Suprapubic skin (tissue), 4 donors: ENCODE data around the gene PDE3A. TPM values are rescaled to one million over a fixed set of nuclear protein-coding genes. Genes with fewer than 3 reads are reported as not detected.

Experiments used
- DNase-seq, 2 donors: peaks; one replicate each; pipeline ENCODE4 v3.0.0-alpha.2; 2019; ENCODE audit warnings: low spot score in 2 of 2
- H3K27ac ChIP-seq: fragments of 200-600 bp; sonication (generic); one replicate; pipeline ENCODE4 v1.5.1; 2019
- H3K27me3 ChIP-seq: fragments of 200-600 bp; sonication (generic); one replicate; pipeline ENCODE4 v1.5.1; 2019
- H3K36me3 ChIP-seq: fragments of 200-600 bp; sonication (generic); one replicate; pipeline ENCODE4 v1.5.1; 2019
- H3K4me1 ChIP-seq: fragments of 200-600 bp; sonication (generic); one replicate; pipeline ENCODE4 v1.5.1; 2019
- H3K4me3 ChIP-seq: fragments of 200-600 bp; sonication (generic); one replicate; pipeline ENCODE4 v1.5.1; 2019; ENCODE audit warnings: mild to moderate bottlenecking
- H3K9me3 ChIP-seq: fragments of 200-600 bp; sonication (generic); one replicate; pipeline ENCODE4 v1.5.1; 2019
- EP300 ChIP-seq: sonication (generic); formaldehyde crosslinking; IDR thresholded peaks from one replicate; pipeline ENCODE4 v1.6.1; 2017; ENCODE audit warnings: antibody characterized with exemption
- POLR2A ChIP-seq, 2 donors: fragments of 450-650 bp; IDR thresholded peaks; one replicate each; pipeline ENCODE4 v1.6.1; 2017; ENCODE audit warnings: antibody characterized with exemption in 2 of 2, mild to moderate bottlenecking in 2 of 2, moderate library complexity in 2 of 2
- POLR2AphosphoS5 ChIP-seq, 3 donors: sonication (generic); formaldehyde crosslinking; IDR thresholded peaks; one replicate each; pipeline ENCODE4 v1.6.1; 2017; ENCODE audit warnings: antibody characterized with exemption in 3 of 3
- WGBS: methylation state at CpG from one replicate; pipeline ENCODE4 v1.1.5; 2018; 5-methylcytosine and 5-hydroxymethylcytosine counted together
- total RNA-seq, 4 donors: library from RNA; depleted of rRNA; stranded (reverse); fragments of >200 nt; gene quantifications; one replicate each; pipeline ENCODE4 v1.1.0, GENCODE V29; 2016
- TF ChIP-seq, protein P1 (sequence below), 2 donors: fragments of 200-600 bp in 1 of 2; fragments of 450-650 bp in 1 of 2; sonication (generic) in 1 of 2; IDR thresholded peaks; one replicate each; pipeline ENCODE4 v1.5.1; 2016 to 2019; ENCODE audit warnings: antibody characterized with exemption in 2 of 2, mild to moderate bottlenecking in 1 of 2, moderate library complexity in 1 of 2

The PDE3A gene
- total RNA-seq, 4 donors from 2014 or later: 0.79 to 3.4 (median 1.4) TPM

DNA sequence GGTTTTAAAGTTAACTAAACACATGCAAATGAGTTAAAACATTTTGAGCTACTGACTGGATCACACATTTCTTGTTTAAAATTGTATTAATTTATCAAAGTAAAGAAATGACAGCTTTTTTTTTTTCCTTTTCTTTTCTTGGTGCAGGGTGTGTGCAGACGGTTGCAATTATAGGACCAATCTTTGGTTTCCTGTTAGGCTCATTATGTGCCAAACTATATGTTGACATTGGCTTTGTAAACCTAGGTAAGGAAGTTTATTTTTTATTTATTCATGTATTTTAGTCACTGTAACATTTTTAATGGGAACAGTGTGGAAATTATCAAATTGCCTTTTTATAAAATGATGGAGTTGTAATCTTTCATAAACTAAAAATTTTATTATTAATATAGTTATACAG, 348.6 kb downstream of the PDE3A start:
- no peaks in the 10 kb centered on the region for H3K9me3 ChIP-seq
- no peaks in the 10 kb centered on the region for H3K36me3 ChIP-seq
- WGBS: 61% methylated on average over 1 of the region's 1 CpG
- TF ChIP-seq POLR2AphosphoS5 (IDR thresholded peaks at IDR 0.05): no peak
- no peak for TF ChIP-seq EP300
- TF ChIP-seq POLR2A (IDR thresholded peaks at IDR 0.05): no peak
- TF ChIP-seq, protein P1, sequence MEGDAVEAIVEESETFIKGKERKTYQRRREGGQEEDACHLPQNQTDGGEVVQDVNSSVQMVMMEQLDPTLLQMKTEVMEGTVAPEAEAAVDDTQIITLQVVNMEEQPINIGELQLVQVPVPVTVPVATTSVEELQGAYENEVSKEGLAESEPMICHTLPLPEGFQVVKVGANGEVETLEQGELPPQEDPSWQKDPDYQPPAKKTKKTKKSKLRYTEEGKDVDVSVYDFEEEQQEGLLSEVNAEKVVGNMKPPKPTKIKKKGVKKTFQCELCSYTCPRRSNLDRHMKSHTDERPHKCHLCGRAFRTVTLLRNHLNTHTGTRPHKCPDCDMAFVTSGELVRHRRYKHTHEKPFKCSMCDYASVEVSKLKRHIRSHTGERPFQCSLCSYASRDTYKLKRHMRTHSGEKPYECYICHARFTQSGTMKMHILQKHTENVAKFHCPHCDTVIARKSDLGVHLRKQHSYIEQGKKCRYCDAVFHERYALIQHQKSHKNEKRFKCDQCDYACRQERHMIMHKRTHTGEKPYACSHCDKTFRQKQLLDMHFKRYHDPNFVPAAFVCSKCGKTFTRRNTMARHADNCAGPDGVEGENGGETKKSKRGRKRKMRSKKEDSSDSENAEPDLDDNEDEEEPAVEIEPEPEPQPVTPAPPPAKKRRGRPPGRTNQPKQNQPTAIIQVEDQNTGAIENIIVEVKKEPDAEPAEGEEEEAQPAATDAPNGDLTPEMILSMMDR (IDR thresholded peaks at IDR 0.05): no peak
- no peaks in the 10 kb centered on the region for H3K27me3 ChIP-seq
- H3K4me1 ChIP-seq: no peaks in the 10 kb centered on the region
- no peak for DNase-seq
- no peak overlapping the region for H3K4me3 ChIP-seq
- no peak overlapping the region for H3K27ac ChIP-seq

DNA sequence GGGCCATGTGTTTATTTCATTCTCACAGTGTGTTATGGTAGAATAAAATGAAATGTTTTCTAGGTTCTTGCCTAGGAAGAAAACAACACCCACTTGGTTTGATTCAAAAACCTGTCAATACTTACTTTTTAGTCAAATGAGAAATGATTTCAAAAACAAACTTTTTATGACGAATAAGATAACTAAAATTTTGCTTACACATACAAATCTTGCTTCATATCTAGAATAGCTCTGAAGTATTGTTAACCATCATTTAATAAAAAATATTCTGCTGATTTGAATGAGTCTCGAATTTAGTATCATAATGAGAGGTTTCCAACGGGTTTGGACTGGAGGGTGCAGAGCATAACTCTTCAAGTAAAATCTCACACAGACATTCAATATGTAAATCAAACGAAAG, 350.0 kb downstream of the PDE3A start:
- Histone ChIP-seq H3K36me3 (no peaks in the 10 kb centered on the region), H3K4me1 (no peaks in the 10 kb centered on the region), H3K4me3 (no peak overlapping the region), H3K27ac (no peak overlapping the region), H3K27me3 (no peaks in the 10 kb centered on the region), H3K9me3 (no peaks in the 10 kb centered on the region)
- 80% methylated on average over 4 of the region's 4 CpGs for WGBS
- no peak for TF ChIP-seq POLR2AphosphoS5 (IDR thresholded peaks at IDR 0.05)
- TF ChIP-seq, protein P1 (IDR thresholded peaks at IDR 0.05): no peak
- no peak for TF ChIP-seq EP300
- no peak for TF ChIP-seq POLR2A (IDR thresholded peaks at IDR 0.05)
- no peak for DNase-seq

DNA sequence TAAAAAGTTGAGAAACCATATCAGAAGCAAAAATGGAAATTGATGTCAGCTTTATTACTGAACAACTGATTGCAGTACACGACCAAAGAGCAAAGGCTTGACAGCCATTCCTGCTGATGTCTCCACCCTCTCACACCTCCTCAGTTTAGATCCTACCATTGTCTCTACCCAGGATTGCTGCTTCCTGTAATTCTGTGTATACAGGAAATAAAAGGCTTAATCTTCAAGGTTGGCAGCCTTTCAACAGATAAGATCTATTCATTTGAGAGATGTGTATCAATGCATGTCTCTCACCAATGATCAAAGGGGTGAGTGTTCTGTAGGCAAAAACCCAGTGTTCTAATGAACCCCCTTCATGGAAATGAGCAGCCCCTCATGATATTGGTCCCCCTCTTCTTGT, 353.8 kb downstream of the PDE3A start:
- Histone ChIP-seq H3K27me3 (no peaks in the 10 kb centered on the region), H3K9me3 (no peaks in the 10 kb centered on the region), H3K27ac (no peak overlapping the region), H3K4me1 (no peaks in the 10 kb centered on the region), H3K4me3 (no peak overlapping the region), H3K36me3 (no peaks in the 10 kb centered on the region)
- no peak for DNase-seq
- TF ChIP-seq POLR2AphosphoS5 (IDR thresholded peaks at IDR 0.05) (no peak), EP300 (no peak), POLR2A (IDR thresholded peaks at IDR 0.05) (no peak)
- TF ChIP-seq, protein P1 (IDR thresholded peaks at IDR 0.05): no peak
- 35% methylated on average over 1 of the region's 1 CpG for WGBS

DNA sequence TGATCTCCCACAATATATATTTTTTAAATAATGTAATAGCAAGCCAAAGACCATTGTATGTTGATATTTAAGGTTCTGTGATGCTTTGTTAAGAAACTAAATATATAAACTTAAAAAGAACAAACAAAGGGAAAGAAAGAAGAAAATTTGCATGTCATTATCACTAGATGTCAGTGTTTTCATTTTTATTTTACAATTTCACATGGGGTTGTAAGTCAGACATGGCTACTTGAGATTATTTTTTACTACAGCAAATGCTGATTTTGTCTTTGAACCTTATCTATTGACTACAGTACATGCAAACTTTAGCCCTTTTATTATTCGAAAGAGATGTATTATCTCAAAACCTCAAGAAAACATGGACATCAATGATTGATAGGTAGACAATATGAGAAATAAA, 362.9 kb downstream of the PDE3A start:
- Histone ChIP-seq H3K36me3 (no peaks in the 10 kb centered on the region), H3K27ac (no peak overlapping the region), H3K4me3 (no peak overlapping the region), H3K4me1 (no peaks in the 10 kb centered on the region), H3K27me3 (no peaks in the 10 kb centered on the region), H3K9me3 (no peaks in the 10 kb centered on the region)
- no peak for TF ChIP-seq EP300
- no peak for TF ChIP-seq POLR2AphosphoS5 (IDR thresholded peaks at IDR 0.05)
- TF ChIP-seq, protein P1 (IDR thresholded peaks at IDR 0.05): no peak
- no peak for TF ChIP-seq POLR2A (IDR thresholded peaks at IDR 0.05)
- WGBS: 76% methylated on average over 1 of the region's 1 CpG
- no peak for DNase-seq
